PC-9 (cell line): Measurements from ENCODE around the gene ENAH.

ENCODE experiments used
- CTCF ChIP-seq: fragments of 200-600 bp; sonication (generic); conservative IDR thresholded peaks from 2 replicates; pipeline ENCODE4 v1.6.1; 2017; ENCODE audit warnings: mixed run types, antibody characterized with exemption, mild to moderate bottlenecking, moderate library complexity
- EZH2 ChIP-seq: fragments of 200-600 bp; sonication (generic); IDR thresholded peaks from 2 replicates; pipeline ENCODE4 v1.8.0; 2017; ENCODE audit warnings: antibody characterized with exemption, low read depth

- TF ChIP-seq CTCF, result no peak
- TF ChIP-seq EZH2, result no peak
These were observed 119.7 kb downstream of the ENAH start for GRCh38 chr1:225533238-225533637.
